ENCODE results near the gene RRP1B.

DNA sequence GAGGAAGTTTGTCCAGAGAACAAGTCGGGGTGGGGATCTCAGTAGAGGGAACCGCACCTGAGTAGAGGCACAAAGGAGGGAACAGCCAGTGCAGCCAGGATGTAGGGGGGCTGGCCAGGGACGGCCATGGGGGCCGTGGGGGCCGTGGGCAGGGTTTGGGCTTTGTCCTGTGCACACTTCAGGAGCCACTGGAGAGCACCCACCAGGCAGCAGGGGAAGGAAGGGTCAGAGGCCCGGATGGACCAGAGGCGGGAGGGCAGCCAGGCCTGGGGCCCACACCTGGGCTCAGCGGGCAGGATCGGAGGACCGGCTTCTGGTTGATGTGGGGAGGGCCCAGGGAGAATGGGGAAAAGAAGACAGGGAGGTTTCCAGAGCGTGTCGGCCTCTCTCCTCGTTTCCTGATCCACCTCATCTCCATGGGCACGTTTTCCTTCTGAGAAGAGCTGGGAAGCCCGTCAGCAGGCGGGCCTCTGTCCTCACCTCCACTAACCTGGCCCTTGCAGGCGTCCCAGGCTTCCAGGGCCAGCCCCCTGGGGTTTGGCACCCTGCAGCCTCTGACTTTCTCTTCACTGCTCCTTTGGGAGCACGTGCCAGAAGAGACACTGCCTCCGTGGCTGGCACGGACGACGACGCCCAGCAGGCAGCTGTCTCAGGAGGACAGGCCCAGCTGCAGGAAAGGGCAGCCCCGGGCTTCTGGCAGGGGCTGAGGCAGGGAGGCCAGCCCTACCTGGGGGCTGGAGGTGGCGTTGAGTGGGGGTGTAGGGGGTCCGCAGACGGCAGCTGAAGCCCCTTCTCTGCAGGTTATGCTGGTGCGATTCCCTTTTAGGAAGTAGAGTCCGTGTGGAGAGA is 42.8 kb downstream of the RRP1B start:
- TF ChIP-seq CTCF (IDR thresholded peaks at IDR 0.05 in 2 of 3, conservative IDR thresholded peaks at IDR 0.05 in 1 of 3; ENCODE audit: borderline replicate concordance in 1 of 3, insufficient read depth in 1 of 3, low read depth in 2 of 3, low read length in 2 of 3) (no peak), POLR2AphosphoS5 (IDR thresholded peaks at IDR 0.05; ENCODE audit: low read depth, low read length) (no peak), FOSL1 (IDR thresholded peaks at IDR 0.05; ENCODE audit: low read depth) (no peak), CEBPB (IDR thresholded peaks at IDR 0.05; ENCODE audit: low read depth) (no peak), SP1 (IDR thresholded peaks at IDR 0.05; ENCODE audit: low read depth) (no peak), POLR2A (IDR thresholded peaks at IDR 0.05; ENCODE audit: borderline replicate concordance, extremely low read depth, insufficient read depth, insufficient read length) (no peak), REST (IDR thresholded peaks at IDR 0.05; ENCODE audit: low read depth) (no peak), RAD21 (IDR thresholded peaks at IDR 0.05; ENCODE audit: low read depth) (no peak), JUND (IDR thresholded peaks at IDR 0.05) (no peak)
- TF ChIP-seq, protein P1, sequence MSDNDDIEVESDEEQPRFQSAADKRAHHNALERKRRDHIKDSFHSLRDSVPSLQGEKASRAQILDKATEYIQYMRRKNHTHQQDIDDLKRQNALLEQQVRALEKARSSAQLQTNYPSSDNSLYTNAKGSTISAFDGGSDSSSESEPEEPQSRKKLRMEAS (IDR thresholded peaks at IDR 0.05) = no peak
